Coronary artery (tissue), 2 donors: ENCODE measurements around the gene EBI3.
"Not testable (repeated sequence)": the region's sequence is repeated elsewhere in the genome, so short reads cannot be mapped to it uniquely, and the experiment has no call there.

ENCODE experiments used
- DNase-seq: peaks from one replicate; pipeline ENCODE4 v3.0.0-alpha.2; 2017; ENCODE audit warnings: low spot score
- H3K27ac ChIP-seq, 2 donors: fragments of 200-600 bp; sonication (generic); one replicate each; pipeline ENCODE4 v1.5.1; 2016 to 2019
- H3K4me3 ChIP-seq: fragments of 200-600 bp; sonication (generic); 2 replicates; pipeline ENCODE4 v1.5.1; 2016; ENCODE audit warnings: mild to moderate bottlenecking, moderate library complexity
- TF ChIP-seq, protein P1 (sequence below): fragments of 200-600 bp; sonication (generic); IDR thresholded peaks from one replicate; pipeline ENCODE4 v1.5.1; 2019; ENCODE audit warnings: antibody characterized with exemption

EBI3 gene

GRCh38 chr19:4284974-4285373, 55.7 kb downstream of the EBI3 start:
- no peak overlapping the region for H3K27ac ChIP-seq
- TF ChIP-seq, protein P1, sequence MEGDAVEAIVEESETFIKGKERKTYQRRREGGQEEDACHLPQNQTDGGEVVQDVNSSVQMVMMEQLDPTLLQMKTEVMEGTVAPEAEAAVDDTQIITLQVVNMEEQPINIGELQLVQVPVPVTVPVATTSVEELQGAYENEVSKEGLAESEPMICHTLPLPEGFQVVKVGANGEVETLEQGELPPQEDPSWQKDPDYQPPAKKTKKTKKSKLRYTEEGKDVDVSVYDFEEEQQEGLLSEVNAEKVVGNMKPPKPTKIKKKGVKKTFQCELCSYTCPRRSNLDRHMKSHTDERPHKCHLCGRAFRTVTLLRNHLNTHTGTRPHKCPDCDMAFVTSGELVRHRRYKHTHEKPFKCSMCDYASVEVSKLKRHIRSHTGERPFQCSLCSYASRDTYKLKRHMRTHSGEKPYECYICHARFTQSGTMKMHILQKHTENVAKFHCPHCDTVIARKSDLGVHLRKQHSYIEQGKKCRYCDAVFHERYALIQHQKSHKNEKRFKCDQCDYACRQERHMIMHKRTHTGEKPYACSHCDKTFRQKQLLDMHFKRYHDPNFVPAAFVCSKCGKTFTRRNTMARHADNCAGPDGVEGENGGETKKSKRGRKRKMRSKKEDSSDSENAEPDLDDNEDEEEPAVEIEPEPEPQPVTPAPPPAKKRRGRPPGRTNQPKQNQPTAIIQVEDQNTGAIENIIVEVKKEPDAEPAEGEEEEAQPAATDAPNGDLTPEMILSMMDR, result no peak
- no peak overlapping the region for H3K4me3 ChIP-seq
- DNase-seq, result no peak

DNA sequence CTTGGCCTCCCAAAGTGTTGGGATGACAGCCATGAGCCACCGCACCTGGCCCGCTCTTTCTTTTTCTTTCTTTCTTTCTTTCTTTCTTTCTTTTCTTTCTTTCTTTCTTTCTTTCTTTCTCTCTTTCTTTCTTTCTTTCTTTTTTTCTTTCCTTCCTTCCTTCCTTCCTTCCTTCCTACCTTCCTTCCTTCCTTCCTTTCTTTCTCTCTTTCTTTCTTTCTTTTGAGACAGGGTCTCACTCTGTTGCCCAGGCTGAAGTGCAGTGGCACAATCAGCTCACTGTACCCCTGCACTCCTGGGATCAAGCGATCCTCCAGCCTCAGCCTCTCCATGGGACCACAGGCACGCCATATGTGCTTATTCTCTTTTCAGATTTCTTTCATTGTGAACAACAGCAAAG, 56.8 kb downstream of the EBI3 start:
- not testable (repeated sequence) for H3K27ac ChIP-seq, DNase-seq, H3K4me3 ChIP-seq
